ENCODE measurements around the gene FOLR2. TPM values are rescaled to one million over a fixed set of nuclear protein-coding genes. Genes with fewer than 3 reads are reported as not detected.

The FOLR2 gene
- total RNA-seq, 2 donors from 2014 or later: not detected

Other genes starting within 250 kb of the FOLR2 start
- gene IL18BP, start 217.9 kb upstream of the FOLR2 start, total RNA-seq: 10 to 100 TPM; 10.8 to 13.0 TPM
- gene NUMA1, start 136.3 kb upstream of the FOLR2 start, total RNA-seq: 100 to 1,000 TPM; 130 to 132 TPM
- 1 to 10 TPM; 8.0 to 9.5 TPM for gene LRRC51, start 135.9 kb upstream of the FOLR2 start, total RNA-seq
- 100 to 1,000 TPM in 1 of 2 donors, 10 to 100 TPM in 1; 92.0 to 104 TPM for gene LAMTOR1, start 113.5 kb upstream of the FOLR2 start, total RNA-seq
- gene TOMT, start 110.9 kb upstream of the FOLR2 start, total RNA-seq: not detected
- 10 to 100 TPM; 51.2 to 54.9 TPM for gene ANAPC15, start 104.1 kb upstream of the FOLR2 start, total RNA-seq
- not detected for gene FOLR3, start 81.1 kb upstream of the FOLR2 start, total RNA-seq
- 10 to 100 TPM; 13.8 to 19.3 TPM for gene FOLR1, start 24.7 kb upstream of the FOLR2 start, total RNA-seq
- 100 to 1,000 TPM; 230 to 325 TPM for gene INPPL1, start 8.0 kb downstream of the FOLR2 start, total RNA-seq
- gene PHOX2A, start 27.4 kb downstream of the FOLR2 start, total RNA-seq: under 1 TPM in 1 of 2 donors, not detected in 1; 0.92 TPM
- 10 to 100 TPM; 15.8 to 18.4 TPM for gene CLPB, start 217.7 kb downstream of the FOLR2 start, total RNA-seq